ENCODE results near the gene CBX8. TPM values are rescaled to one million over a fixed set of nuclear protein-coding genes. Genes with fewer than 3 reads are reported as not detected.

The CBX8 gene
- total RNA-seq, 1 experiment from 2014 or later = 36.6 TPM

- H3K36me3 Mint-ChIP-seq (ENCODE audit: insufficient read depth, unreplicated experiment) = no peaks in the 10 kb centered on the region
- DNase-seq = no peak
- Histone ChIP-seq H3K36me3 (ENCODE audit: control insufficient read depth, insufficient read depth, low read length) (no peaks in the 10 kb centered on the region), H3K9me3 (no peaks in the 10 kb centered on the region), H3K4me1 (peaks cover 20% of the 10 kb centered on the region), H3K4me3 (ENCODE audit: low read depth, low read length) (no peak overlapping the region), H3K27me3 (replicated peaks; ENCODE audit: control insufficient read depth, insufficient read depth, low read length) (no peaks in the 10 kb centered on the region)
- intact Hi-C loops (cut with micrococcal nuclease; ENCODE audit: unreplicated experiment) = no loop called here
- no peaks in the 10 kb centered on the region for H3K4me1 Mint-ChIP-seq (ENCODE audit: low read depth, unreplicated experiment)
- H3K27ac Mint-ChIP-seq (ENCODE audit: unreplicated experiment) = no peak overlapping the region
- no peak overlapping the region for H3K4me3 Mint-ChIP-seq (ENCODE audit: unreplicated experiment)
- POLR2A ChIA-PET = no interaction called here
- H3K9me3 Mint-ChIP-seq (ENCODE audit: unreplicated experiment) = no peaks in the 10 kb centered on the region
- no TSS peak for BruUV-seq (replicated peaks)
- H3K27me3 Mint-ChIP-seq (ENCODE audit: insufficient read depth, unreplicated experiment) = no peaks in the 10 kb centered on the region
- CTCF ChIA-PET = no interaction called here
- TF ChIP-seq CTCF (IDR thresholded peaks at IDR 0.05; ENCODE audit: insufficient read depth in 1 of 2, low read depth in 1 of 2, low read length in 1 of 2, severe bottlenecking in 1 of 2, unreplicated experiment in 1 of 2) = no peak
Measured at GRCh38 chr17:79749958-79750357, 46.9 kb downstream of the CBX8 start.

GRCh38 chr17:79749156-79749815 is 47.6 kb downstream of the CBX8 start:
- Histone ChIP-seq H3K36me3 (ENCODE audit: control insufficient read depth, insufficient read depth, low read length) (no peaks in the 10 kb centered on the region), H3K4me1 (peaks cover 20% of the 10 kb centered on the region), H3K9me3 (no peaks in the 10 kb centered on the region), H3K27me3 (replicated peaks; ENCODE audit: control insufficient read depth, insufficient read depth, low read length) (no peaks in the 10 kb centered on the region), H3K4me3 (ENCODE audit: low read depth, low read length) (no peak overlapping the region)
- POLR2A ChIA-PET = no interaction called here
- no peak overlapping the region for H3K4me3 Mint-ChIP-seq (ENCODE audit: unreplicated experiment)
- H3K4me1 Mint-ChIP-seq (ENCODE audit: low read depth, unreplicated experiment) = no peaks in the 10 kb centered on the region
- H3K9me3 Mint-ChIP-seq (ENCODE audit: unreplicated experiment) = no peaks in the 10 kb centered on the region
- no peaks in the 10 kb centered on the region for H3K36me3 Mint-ChIP-seq (ENCODE audit: insufficient read depth, unreplicated experiment)
- intact Hi-C loops (cut with micrococcal nuclease; ENCODE audit: unreplicated experiment) = no loop called here
- no peak for TF ChIP-seq CTCF (IDR thresholded peaks at IDR 0.05; ENCODE audit: insufficient read depth in 1 of 2, low read depth in 1 of 2, low read length in 1 of 2, severe bottlenecking in 1 of 2, unreplicated experiment in 1 of 2)
- no TSS peak for BruUV-seq (replicated peaks)
- DNase-seq = no peak
- no peaks in the 10 kb centered on the region for H3K27me3 Mint-ChIP-seq (ENCODE audit: insufficient read depth, unreplicated experiment)
- CTCF ChIA-PET = no interaction called here
- no peak overlapping the region for H3K27ac Mint-ChIP-seq (ENCODE audit: unreplicated experiment)

GRCh38 chr17:79748295-79749099 is 48.4 kb downstream of the CBX8 start:
- no peaks in the 10 kb centered on the region for H3K9me3 Mint-ChIP-seq (ENCODE audit: unreplicated experiment)
- intact Hi-C loops (cut with micrococcal nuclease; ENCODE audit: unreplicated experiment) = no loop called here

More at GRCh38 chr17:79748295-79749099, 48.4 kb downstream of the CBX8 start:
- Histone ChIP-seq H3K27me3 (replicated peaks; ENCODE audit: control insufficient read depth, insufficient read depth, low read length) (no peaks in the 10 kb centered on the region), H3K4me1 (peaks cover 25% of the 10 kb centered on the region), H3K36me3 (ENCODE audit: control insufficient read depth, insufficient read depth, low read length) (no peaks in the 10 kb centered on the region), H3K4me3 (ENCODE audit: low read depth, low read length) (no peak overlapping the region), H3K9me3 (no peaks in the 10 kb centered on the region)
- Mint-ChIP-seq H3K4me1 (ENCODE audit: low read depth, unreplicated experiment) (peaks cover 2% of the 10 kb centered on the region), H3K27ac (ENCODE audit: unreplicated experiment) (no peak overlapping the region), H3K27me3 (ENCODE audit: insufficient read depth, unreplicated experiment) (no peaks in the 10 kb centered on the region), H3K4me3 (ENCODE audit: unreplicated experiment) (no peak overlapping the region), H3K36me3 (ENCODE audit: insufficient read depth, unreplicated experiment) (peaks cover under 1% of the 10 kb centered on the region)
- POLR2A ChIA-PET = no interaction called here
- no TSS peak for BruUV-seq (replicated peaks)
- CTCF ChIA-PET = no interaction called here
- no peak for DNase-seq
- no peak for TF ChIP-seq CTCF (IDR thresholded peaks at IDR 0.05; ENCODE audit: insufficient read depth in 1 of 2, low read depth in 1 of 2, low read length in 1 of 2, severe bottlenecking in 1 of 2, unreplicated experiment in 1 of 2)

All from Caco-2 (cell line).